ENCODE data around the gene ANKRD18A. TPM values are rescaled to one million over a fixed set of nuclear protein-coding genes. Genes with fewer than 3 reads are reported as not detected.
"Not testable (repeated sequence)": the region's sequence is repeated elsewhere in the genome, so short reads cannot be mapped to it uniquely, and the experiment has no call there.

The ANKRD18A gene
- total RNA-seq, 1 donor, result not detected

GRCh38 chr9:38583765-38584164 lies 36.6 kb downstream of the ANKRD18A start:
- not testable (repeated sequence) for H3K4me3 ChIP-seq (ENCODE audit: low read depth, low read length); DNase-seq (ENCODE audit: low read depth)

DNA sequence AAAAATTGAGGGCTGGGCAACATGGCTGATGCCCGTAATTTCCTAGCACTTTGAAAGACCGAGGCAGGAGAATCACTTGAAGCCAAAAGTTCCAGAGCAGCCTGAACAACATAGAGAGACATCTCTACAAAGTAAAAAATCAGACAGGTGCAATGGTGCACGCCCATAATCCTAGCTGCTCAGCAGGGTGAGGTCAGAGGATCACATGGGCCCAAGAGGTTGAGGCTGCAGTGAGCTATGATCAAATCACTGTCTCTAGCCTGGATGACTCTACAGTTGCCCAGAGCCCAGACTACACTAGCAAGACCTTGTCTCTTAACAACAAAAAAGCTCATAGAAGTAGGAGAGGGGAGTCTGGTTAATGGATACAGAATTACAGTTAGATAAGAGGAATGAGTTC lies 40.3 kb downstream of the ANKRD18A start:
- not testable (repeated sequence) for H3K4me3 ChIP-seq (ENCODE audit: low read depth, low read length); DNase-seq (ENCODE audit: low read depth)

DNA sequence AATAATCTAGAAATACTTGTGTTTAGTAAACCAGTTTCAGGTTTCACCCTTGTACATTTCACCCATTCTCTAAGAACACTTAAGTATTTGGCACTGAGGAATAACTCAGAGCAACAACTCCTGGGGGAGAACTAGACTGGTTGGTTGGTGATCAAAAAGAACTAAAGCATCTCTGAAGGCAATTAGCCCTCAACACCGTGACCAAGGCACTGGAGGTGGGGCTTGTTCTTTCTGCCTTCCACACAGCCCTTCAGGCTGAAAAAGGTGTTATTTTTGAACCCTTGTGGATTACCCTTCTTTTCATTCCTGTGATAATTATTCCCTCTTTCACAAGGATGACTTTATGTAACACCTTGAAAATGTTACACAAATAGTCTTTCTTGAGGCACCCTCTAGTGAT lies 44.2 kb downstream of the ANKRD18A start:
- DNase-seq (ENCODE audit: low read depth); H3K4me3 ChIP-seq (ENCODE audit: low read depth, low read length): not testable (repeated sequence)

GRCh38 chr9:38566048-38566447 lies 54.3 kb downstream of the ANKRD18A start:
- DNase-seq (ENCODE audit: low read depth); H3K4me3 ChIP-seq (ENCODE audit: low read depth, low read length): not testable (repeated sequence)

DNA sequence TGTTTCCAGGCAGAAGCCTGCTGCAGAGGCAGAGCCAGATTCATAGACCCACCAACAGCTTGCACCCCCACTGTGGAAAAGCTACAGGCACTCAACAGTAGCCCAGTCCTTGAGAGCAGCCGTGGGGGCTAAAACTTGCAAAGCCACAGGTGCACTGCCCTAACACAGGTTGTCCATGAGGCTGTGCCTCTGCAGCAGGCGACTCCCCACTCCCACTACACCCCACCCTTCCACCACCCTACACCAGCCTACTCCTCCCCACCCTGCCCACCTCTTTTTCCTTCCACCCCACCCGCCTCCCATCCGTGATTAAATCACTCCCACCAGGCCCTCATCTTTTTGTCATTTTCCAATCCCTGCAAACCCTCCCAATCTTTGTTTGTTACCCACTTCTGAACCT lies 55.2 kb downstream of the ANKRD18A start:
- H3K4me3 ChIP-seq (ENCODE audit: low read depth, low read length); DNase-seq (ENCODE audit: low read depth): not testable (repeated sequence)

DNA sequence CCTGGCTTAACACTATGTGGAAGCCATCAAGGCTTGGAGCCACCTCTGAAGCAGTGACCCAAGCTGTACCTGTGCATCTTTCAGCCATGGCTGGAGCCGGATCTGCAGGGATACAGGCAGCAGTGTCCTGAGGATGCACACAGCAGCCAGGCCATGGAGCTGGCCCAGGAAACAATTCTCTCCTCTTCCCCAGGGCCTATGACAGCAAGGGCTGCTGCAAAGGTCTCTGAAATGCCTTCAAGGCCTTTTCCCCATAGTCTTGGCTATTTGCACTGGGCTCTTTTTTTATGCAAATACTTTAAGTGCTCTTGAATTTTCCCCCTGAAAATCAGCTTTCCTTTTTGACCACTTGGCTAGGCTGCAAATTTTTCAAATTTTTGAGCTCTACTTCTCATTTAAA lies 56.5 kb downstream of the ANKRD18A start:
- H3K4me3 ChIP-seq (ENCODE audit: low read depth, low read length); DNase-seq (ENCODE audit: low read depth): not testable (repeated sequence)

DNA sequence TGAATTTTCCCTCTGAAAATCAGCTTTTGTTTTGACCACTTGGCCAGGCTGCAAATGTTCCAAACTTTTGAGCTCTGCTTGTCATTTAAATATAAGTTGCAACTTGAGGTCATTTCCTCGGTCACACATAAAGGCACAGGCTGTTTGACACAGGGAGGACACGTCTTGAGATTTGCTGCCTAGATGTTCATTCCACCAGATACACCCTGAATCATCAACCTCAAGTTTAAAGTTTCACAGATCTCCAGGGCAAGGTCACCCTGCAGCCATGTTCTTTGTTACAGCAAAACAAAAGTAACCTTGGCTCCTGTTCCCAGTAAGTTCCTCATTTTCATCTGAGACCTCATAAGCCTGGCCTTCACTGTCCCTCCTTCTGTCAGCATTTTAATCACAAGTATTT lies 59.3 kb downstream of the ANKRD18A start:
- H3K4me3 ChIP-seq (ENCODE audit: low read depth, low read length); DNase-seq (ENCODE audit: low read depth): not testable (repeated sequence)

- DNase-seq (ENCODE audit: low read depth); H3K4me3 ChIP-seq (ENCODE audit: low read depth, low read length): not testable (repeated sequence)
Observed at GRCh38 chr9:38559172-38559571, 61.2 kb downstream of the ANKRD18A start.

- DNase-seq (ENCODE audit: low read depth); H3K4me3 ChIP-seq (ENCODE audit: low read depth, low read length): not testable (repeated sequence)
Observed at GRCh38 chr9:38557746-38558145, 62.6 kb downstream of the ANKRD18A start.

DNA sequence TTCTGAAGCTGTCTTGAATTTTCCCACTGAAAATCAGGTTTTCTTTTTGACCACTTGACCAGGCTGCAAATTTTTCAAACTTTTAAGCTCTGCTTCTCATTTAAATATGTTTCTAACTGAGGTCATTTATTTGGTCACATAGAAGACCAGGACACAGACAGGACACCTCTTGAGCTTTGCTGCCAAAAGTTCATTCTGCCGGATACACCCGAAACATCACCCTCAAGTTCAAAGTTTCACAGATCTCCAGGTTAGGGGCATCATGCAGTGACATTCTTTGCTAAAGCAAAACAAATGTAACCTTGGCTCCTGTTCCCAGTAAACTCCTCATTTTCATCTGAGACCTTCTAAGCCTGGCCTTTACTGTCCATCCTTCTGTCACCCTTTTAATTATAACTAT lies 65.4 kb downstream of the ANKRD18A start:
- H3K4me3 ChIP-seq (ENCODE audit: low read depth, low read length); DNase-seq (ENCODE audit: low read depth): not testable (repeated sequence)

GRCh38 chr9:38553019-38553418 lies 67.4 kb downstream of the ANKRD18A start:
- DNase-seq (ENCODE audit: low read depth); H3K4me3 ChIP-seq (ENCODE audit: low read depth, low read length): not testable (repeated sequence)

- H3K4me3 ChIP-seq (ENCODE audit: low read depth, low read length); DNase-seq (ENCODE audit: low read depth): not testable (repeated sequence)
Observed at GRCh38 chr9:38546497-38547163, 73.8 kb downstream of the ANKRD18A start.

DNA sequence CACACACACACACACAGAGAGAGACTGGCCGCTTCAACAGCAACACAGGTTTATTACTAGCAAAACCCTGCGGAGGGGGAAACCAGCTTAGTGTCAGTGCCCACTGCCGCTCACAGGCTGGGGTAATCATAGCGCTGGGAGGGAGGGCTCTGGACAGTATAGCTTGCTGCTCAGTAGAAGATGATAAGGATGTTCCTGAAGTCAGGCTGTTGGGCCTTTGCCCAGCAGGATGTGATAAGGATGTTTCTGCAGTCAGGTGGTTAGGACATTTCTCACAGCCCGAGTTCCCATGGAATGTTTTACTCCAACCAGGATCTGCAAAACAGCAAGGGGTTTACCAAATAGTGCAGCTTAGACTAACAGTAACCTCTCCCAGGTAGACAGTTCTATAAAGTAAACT lies 79.9 kb downstream of the ANKRD18A start:
- H3K4me3 ChIP-seq (ENCODE audit: low read depth, low read length), result not testable (repeated sequence)
- peak; percentile 57 for DNase-seq (ENCODE audit: low read depth)

- TF ChIP-seq, protein P1, sequence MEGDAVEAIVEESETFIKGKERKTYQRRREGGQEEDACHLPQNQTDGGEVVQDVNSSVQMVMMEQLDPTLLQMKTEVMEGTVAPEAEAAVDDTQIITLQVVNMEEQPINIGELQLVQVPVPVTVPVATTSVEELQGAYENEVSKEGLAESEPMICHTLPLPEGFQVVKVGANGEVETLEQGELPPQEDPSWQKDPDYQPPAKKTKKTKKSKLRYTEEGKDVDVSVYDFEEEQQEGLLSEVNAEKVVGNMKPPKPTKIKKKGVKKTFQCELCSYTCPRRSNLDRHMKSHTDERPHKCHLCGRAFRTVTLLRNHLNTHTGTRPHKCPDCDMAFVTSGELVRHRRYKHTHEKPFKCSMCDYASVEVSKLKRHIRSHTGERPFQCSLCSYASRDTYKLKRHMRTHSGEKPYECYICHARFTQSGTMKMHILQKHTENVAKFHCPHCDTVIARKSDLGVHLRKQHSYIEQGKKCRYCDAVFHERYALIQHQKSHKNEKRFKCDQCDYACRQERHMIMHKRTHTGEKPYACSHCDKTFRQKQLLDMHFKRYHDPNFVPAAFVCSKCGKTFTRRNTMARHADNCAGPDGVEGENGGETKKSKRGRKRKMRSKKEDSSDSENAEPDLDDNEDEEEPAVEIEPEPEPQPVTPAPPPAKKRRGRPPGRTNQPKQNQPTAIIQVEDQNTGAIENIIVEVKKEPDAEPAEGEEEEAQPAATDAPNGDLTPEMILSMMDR (IDR thresholded peaks at IDR 0.05; ENCODE audit: insufficient read depth, low read depth, low read length), result no peak
- DNase-seq (ENCODE audit: low read depth), result no peak
Observed at GRCh38 chr9:38529317-38529716, 91.1 kb downstream of the ANKRD18A start.

More at GRCh38 chr9:38529317-38529716, 91.1 kb downstream of the ANKRD18A start:
- no peak overlapping the region for H3K4me3 ChIP-seq (ENCODE audit: low read depth, low read length)

Measured in fibroblast of villous mesenchyme (primary cell).